ENCODE data around the gene PKNOX2. TPM values are rescaled to one million over a fixed set of nuclear protein-coding genes. Genes with fewer than 3 reads are reported as not detected.

The PKNOX2 gene
- total and polyA plus RNA-seq, 2 of the 8 experiments (the other 6 are each of a cell fraction or from before 2014, with no cell fraction given) = 2.0 TPM

GRCh38 chr11:125449565-125449964 is 285.0 kb downstream of the PKNOX2 start:
- POLR2A ChIA-PET (ENCODE audit: partially characterized antibody) = interaction anchor here (1.0 kb wide), 1 partner anchor 495 kb away, joined by 3 read pairs; the partner anchor contains the start of gene CCDC15
- WGBS, 2 experiments (ENCODE audit: extremely low coverage in 1 of 2, insufficient coverage in 1 of 2, insufficient read length in 1 of 2, insufficient replicate concordance in 2 of 2, low coverage in 1 of 2, low lambda C conversion rate in 2 of 2, missing lambda C conversion rate in 1 of 2) = 82% methylated on average over 2 of the region's 2 CpGs; no CpG with 5 or more reads in 1 of the 2 experiments
- H3K36me3 ChIP-seq (ENCODE audit: control insufficient read depth in 2 of 4, insufficient read depth in 4 of 4, low read length in 3 of 4) = peaks cover 0 to 23% (median 2%) of the 10 kb centered on the region in 4 experiments; a peak in 4 of 8 replicates
- no peak for TF ChIP-seq JUND (IDR thresholded peaks at IDR 0.05; ENCODE audit: low read length)
- TF ChIP-seq E2F6 (IDR thresholded peaks at IDR 0.05) = no peak
- TF ChIP-seq SUZ12 (IDR thresholded peaks at IDR 0.05; ENCODE audit: low read length) = no peak

More at GRCh38 chr11:125449565-125449964, 285.0 kb downstream of the PKNOX2 start:
- no peak overlapping the region for H3K4me2 ChIP-seq (ENCODE audit: insufficient read depth in 1 of 2, low read depth in 2 of 2, low read length in 2 of 2)
- no peak overlapping the region for H4K91ac ChIP-seq (replicated peaks; ENCODE audit: insufficient read length, low read length)
- H3K9ac ChIP-seq (replicated peaks in 1 of 4; ENCODE audit: extremely low read depth in 1 of 4, low read depth in 3 of 4, low read length in 3 of 4) = no peak overlapping the region
- no peak overlapping the region for H3K14ac ChIP-seq (ENCODE audit: insufficient read length)
- H2AFZ ChIP-seq (ENCODE audit: low read length) = no peak overlapping the region
- H3K18ac ChIP-seq (ENCODE audit: extremely low read depth, low read length) = no peak overlapping the region
- H3K4ac ChIP-seq (replicated peaks; ENCODE audit: insufficient read length, low read depth, low read length) = no peak overlapping the region
- peaks cover 10 to 18% (median 15%) of the 10 kb centered on the region in 4 experiments for H3K4me1 ChIP-seq (replicated peaks in 1 of 4; ENCODE audit: control insufficient read depth in 3 of 4, insufficient read depth in 4 of 4, low read length in 3 of 4)
- no peaks in the 10 kb centered on the region for H3K27me3 ChIP-seq (replicated peaks in 1 of 4; ENCODE audit: control insufficient read depth in 3 of 4, extremely low read depth in 1 of 4, insufficient read depth in 3 of 4, low read length in 3 of 4)
- no peak for DNase-seq (ENCODE audit: low read depth in 1 of 2, low spot score in 2 of 2)
- no peak overlapping the region for H2BK5ac ChIP-seq (ENCODE audit: low read depth, low read length)
- H2BK20ac ChIP-seq (ENCODE audit: low read length) = no peak overlapping the region
- no peak overlapping the region for H3K56ac ChIP-seq (replicated peaks; ENCODE audit: insufficient read length, low read depth, low read length)
- H3K9me3 ChIP-seq (ENCODE audit: insufficient read depth in 2 of 2, low read depth in 1 of 2, low read length in 1 of 2) = no peaks in the 10 kb centered on the region
- no peak overlapping the region for H3K4me3 ChIP-seq (ENCODE audit: extremely low read depth in 1 of 4, insufficient read depth in 2 of 4, low read depth in 3 of 4, low read length in 4 of 4)
- CTCF ChIA-PET (ENCODE audit: partially characterized antibody) = interaction anchor here (0.7 to 1.5 kb wide), 3 partner anchors 25 to 158 kb away, joined by 3 to 4 read pairs (median 4); no protein-coding TSS in a partner anchor
- H3K79me1 ChIP-seq (ENCODE audit: low read depth, low read length) = no peaks in the 10 kb centered on the region
- no peak overlapping the region for H2AK5ac ChIP-seq (ENCODE audit: low read depth, low read length)
- H3K23ac ChIP-seq (ENCODE audit: insufficient read length) = no peak overlapping the region
- H4K20me1 ChIP-seq (replicated peaks in 1 of 2; ENCODE audit: control insufficient read depth in 1 of 2, insufficient read depth in 2 of 2, low read length in 2 of 2) = no peaks in the 10 kb centered on the region
- no peak overlapping the region for H2BK15ac ChIP-seq (ENCODE audit: low read length)
- no peak overlapping the region for H2BK12ac ChIP-seq (ENCODE audit: low read depth, low read length)
- no peak overlapping the region for H4K5ac ChIP-seq (ENCODE audit: insufficient read length, low read depth, low read length)
- H4K8ac ChIP-seq (ENCODE audit: extremely low read depth, insufficient read depth, low read length) = no peak overlapping the region
- FAIRE-seq = no peak
- no peaks in the 10 kb centered on the region for H3K79me2 ChIP-seq (ENCODE audit: control insufficient read depth in 1 of 2, insufficient read depth in 2 of 2, low read length in 2 of 2)
- H3K27ac ChIP-seq (ENCODE audit: low read depth, low read length) = no peak overlapping the region
- H2BK120ac ChIP-seq (replicated peaks; ENCODE audit: low read depth, low read length) = no peak overlapping the region
- no peaks in the 10 kb centered on the region for H3K23me2 ChIP-seq (ENCODE audit: low read depth, low read length)

Measured in H1 (cell line).